Liver (tissue), 9 donors: Measurements from ENCODE around the gene SCART1. TPM values are rescaled to one million over a fixed set of nuclear protein-coding genes. Genes with fewer than 3 reads are reported as not detected.

Experiments
- DNase-seq: peaks from one replicate; pipeline ENCODE4 v3.0.0-alpha.2; 2017; ENCODE audit warnings: low spot score
- H3K27ac ChIP-seq, 2 donors: one replicate each; pipeline ENCODE4 v1.7.0; 2013; ENCODE audit warnings: inconsistent platforms in 2 of 2, low read length in 2 of 2, control low read depth in 1 of 2, low read depth in 1 of 2, mild to moderate bottlenecking in 1 of 2
- H3K27me3 ChIP-seq, 4 donors: one replicate each; pipeline versions ENCODE4 v1.6.1 to v1.7.0; 2013; ENCODE audit warnings: low read length in 3 of 4, inconsistent platforms in 1 of 4, mild to moderate bottlenecking in 1 of 4, moderate library complexity in 1 of 4; ENCODE audit not compliant: control insufficient read depth in 4 of 4, insufficient read depth in 4 of 4
- H3K36me3 ChIP-seq, 4 donors: one replicate each; pipeline versions ENCODE4 v1.6.1 to v1.7.0; 2013; ENCODE audit warnings: low read length in 3 of 4, mild to moderate bottlenecking in 3 of 4, low read depth in 1 of 4, moderate library complexity in 1 of 4; ENCODE audit not compliant: control insufficient read depth in 4 of 4, insufficient read depth in 3 of 4
- H3K4me1 ChIP-seq, 4 donors: one replicate each; pipeline versions ENCODE4 v1.6.1 to v1.7.0; 2013; ENCODE audit warnings: low read length in 3 of 4, mild to moderate bottlenecking in 3 of 4, moderate library complexity in 1 of 4; ENCODE audit not compliant: control insufficient read depth in 4 of 4, insufficient read depth in 4 of 4
- H3K4me3 ChIP-seq, 3 donors: one replicate each; pipeline versions ENCODE4 v1.6.1 to v1.7.0; 2013; ENCODE audit warnings: low read length in 3 of 3, control low read depth in 1 of 3, low read depth in 1 of 3, mild to moderate bottlenecking in 1 of 3
- H3K9ac ChIP-seq, 2 donors: one replicate each; pipeline ENCODE4 v1.7.0; 2013; ENCODE audit warnings: low read length in 2 of 2, mild to moderate bottlenecking in 2 of 2, moderate library complexity in 2 of 2, control low read depth in 1 of 2, low read depth in 1 of 2
- H3K9me3 ChIP-seq, 4 donors: one replicate each; pipeline versions ENCODE4 v1.6.1 to v1.7.0; 2013; ENCODE audit warnings: low read length in 3 of 4; ENCODE audit not compliant: control insufficient read depth in 4 of 4
- ATF3 ChIP-seq: IDR thresholded peaks from 2 replicates; pipeline ENCODE4 v1.6.1; 2016; ENCODE audit warnings: antibody characterized with exemption
- CTCF ChIP-seq: fragments of 150-350 bp; IDR thresholded peaks from 2 replicates; pipeline ENCODE4 v1.5.1; 2017; ENCODE audit warnings: improper control_type of control experiment, low read depth, low read length; ENCODE audit not compliant: missing input control
- EGR1 ChIP-seq, 2 donors: IDR thresholded peaks; 2 replicates each; pipeline ENCODE4 v1.6.1; 2016 to 2018; ENCODE audit warnings: antibody characterized with exemption in 2 of 2, low read depth in 2 of 2
- FOXA1 ChIP-seq: IDR thresholded peaks from 2 replicates; pipeline ENCODE4 v1.6.1; 2016; ENCODE audit warnings: antibody characterized with exemption
- FOXA2 ChIP-seq: IDR thresholded peaks from 2 replicates; pipeline ENCODE4 v1.6.1; 2016; ENCODE audit warnings: antibody characterized with exemption
- GABPA ChIP-seq, 2 donors: IDR thresholded peaks in 1 of 2; conservative IDR thresholded peaks in 1 of 2; 2 replicates each; pipeline ENCODE4 v1.6.1; 2016; ENCODE audit warnings: antibody characterized with exemption in 2 of 2, mild to moderate bottlenecking in 1 of 2, moderate library complexity in 1 of 2
- HNF4A ChIP-seq, 2 donors: conservative IDR thresholded peaks; 2 replicates each; pipeline ENCODE4 v1.6.1; 2016; ENCODE audit warnings: antibody characterized with exemption in 2 of 2, mild to moderate bottlenecking in 2 of 2
- HNF4G ChIP-seq: IDR thresholded peaks from 2 replicates; pipeline ENCODE4 v1.6.1; 2016; ENCODE audit warnings: antibody characterized with exemption
- JUND ChIP-seq, 2 donors: IDR thresholded peaks; 2 replicates each; pipeline ENCODE4 v1.6.1; 2016; ENCODE audit warnings: antibody characterized with exemption in 2 of 2
- MAX ChIP-seq: IDR thresholded peaks from 2 replicates; pipeline ENCODE4 v1.6.1; 2016; ENCODE audit warnings: antibody characterized with exemption
- NR2F2 ChIP-seq: IDR thresholded peaks from 2 replicates; pipeline ENCODE4 v1.6.1; 2016; ENCODE audit warnings: antibody characterized with exemption
- RAD21 ChIP-seq, 2 donors: IDR thresholded peaks; 2 replicates each; pipeline ENCODE4 v1.6.1; 2016; ENCODE audit warnings: antibody characterized with exemption in 2 of 2, mild to moderate bottlenecking in 2 of 2
- REST ChIP-seq: IDR thresholded peaks from 2 replicates; pipeline ENCODE4 v1.6.1; 2016; ENCODE audit warnings: antibody characterized with exemption, mild to moderate bottlenecking
- RXRA ChIP-seq, 2 donors: IDR thresholded peaks; 2 replicates each; pipeline ENCODE4 v1.6.1; 2017 to 2018; ENCODE audit warnings: antibody characterized with exemption in 2 of 2, mild to moderate bottlenecking in 1 of 2
- TAF1 ChIP-seq: conservative IDR thresholded peaks from 2 replicates; pipeline ENCODE4 v1.6.1; 2016; ENCODE audit warnings: antibody characterized with exemption, mild to moderate bottlenecking
- YY1 ChIP-seq: IDR thresholded peaks from 2 replicates; pipeline ENCODE4 v1.6.1; 2016; ENCODE audit warnings: antibody characterized with exemption, mild to moderate bottlenecking
- ZBTB33 ChIP-seq: IDR thresholded peaks from 2 replicates; pipeline ENCODE4 v1.6.1; 2016; ENCODE audit warnings: antibody characterized with exemption
- WGBS: extraction: QIAGEN DNeasy Blood & Tissue Kit; methylation state at CpG from one replicate; pipeline ENCODE4 v1.1.7; 2013; 5-methylcytosine and 5-hydroxymethylcytosine counted together
- polyA plus RNA-seq, 2 donors: library from polyadenylated mRNA; stranded (reverse) in 1 of 2; unstranded in 1 of 2; fragments of 200-250 nt in 1 of 2; fragments of >200 nt in 1 of 2; fragmentation: Nextera tagmentation in 1 of 2; extraction: Ambion mirVana in 1 of 2; gene quantifications; one replicate each; pipeline versions ENCODE4 v1.2.1 to v1.2.3, GENCODE V29; 2013 to 2015
- total RNA-seq, 2 donors: library from RNA; depleted of rRNA; stranded (reverse); fragments of >200 nt; gene quantifications; one replicate each; pipeline ENCODE4 v1.2.3, GENCODE V29; 2014
- donor health status: healthy.
- donor health status: healthy.
- donor health status: healthy.
- donor health status: healthy.
- donor health status: healthy.

The SCART1 gene
- total and polyA plus RNA-seq, 4 donors, result 0.32 to 1.1 (median 0.68) TPM

GRCh38 chr10:133476641-133476990 lies 22.9 kb downstream of the SCART1 start:
- Histone ChIP-seq H3K36me3 (no peaks in the 10 kb centered on the region), H3K9me3 (no peaks in the 10 kb centered on the region), H3K27me3 (no peaks in the 10 kb centered on the region), H3K4me3 (no peak overlapping the region), H3K4me1 (no peaks in the 10 kb centered on the region), H3K27ac (no peak overlapping the region), H3K9ac (no peak overlapping the region)
- 86% methylated on average over 9 of the region's 9 CpGs for WGBS
- no peak for TF ChIP-seq ZBTB33
- no peak for TF ChIP-seq FOXA1
- TF ChIP-seq RAD21 (IDR thresholded peaks at IDR 0.05), result no peak
- TF ChIP-seq HNF4A (conservative IDR thresholded peaks at IDR 0.05), result no peak
- no peak for TF ChIP-seq EGR1 (IDR thresholded peaks at IDR 0.05; ENCODE audit: low read depth in 2 of 2)
- no peak for TF ChIP-seq HNF4G
- TF ChIP-seq FOXA2, result no peak
- no peak for TF ChIP-seq ATF3
- TF ChIP-seq JUND (IDR thresholded peaks at IDR 0.05), result no peak
- TF ChIP-seq GABPA (IDR thresholded peaks at IDR 0.05 in 1 of 2, conservative IDR thresholded peaks at IDR 0.05 in 1 of 2), result no peak
- TF ChIP-seq CTCF, result no peak
- no peak for TF ChIP-seq TAF1
- TF ChIP-seq RXRA (IDR thresholded peaks at IDR 0.05), result no peak
- no peak for TF ChIP-seq NR2F2
- TF ChIP-seq YY1, result no peak
- TF ChIP-seq MAX, result no peak
- no peak for DNase-seq

- no peak for TF ChIP-seq TAF1
- TF ChIP-seq EGR1 (IDR thresholded peaks at IDR 0.05; ENCODE audit: low read depth in 2 of 2), result no peak
- TF ChIP-seq YY1, result no peak
- TF ChIP-seq NR2F2, result no peak
- no peak for TF ChIP-seq JUND (IDR thresholded peaks at IDR 0.05)
- no peak for TF ChIP-seq REST
- no peak for TF ChIP-seq CTCF
- 93% methylated on average over 12 of the region's 12 CpGs for WGBS
- H3K27ac ChIP-seq, result no peak overlapping the region
- H3K9ac ChIP-seq, result no peak overlapping the region
- no peaks in the 10 kb centered on the region for H3K36me3 ChIP-seq
- H3K27me3 ChIP-seq, result no peaks in the 10 kb centered on the region
- H3K4me3 ChIP-seq, result no peak overlapping the region
- no peaks in the 10 kb centered on the region for H3K4me1 ChIP-seq
- DNase-seq, result no peak
- peaks cover 2 to 5% (median 3%) of the 10 kb centered on the region in 4 donors for H3K9me3 ChIP-seq
These were observed 27.4 kb downstream of the SCART1 start for GRCh38 chr10:133481086-133481643.
